GM19438 (cell line): ENCODE results near the gene CIB2.

ENCODE experiments used
- ATAC-seq: cut with Tn5 transposase; IDR thresholded peaks from one replicate; pipeline ENCODE4 v1.9.1; 2021; ENCODE audit warnings: low read depth; ENCODE audit not compliant: unreplicated experiment

CIB2 gene

DNA sequence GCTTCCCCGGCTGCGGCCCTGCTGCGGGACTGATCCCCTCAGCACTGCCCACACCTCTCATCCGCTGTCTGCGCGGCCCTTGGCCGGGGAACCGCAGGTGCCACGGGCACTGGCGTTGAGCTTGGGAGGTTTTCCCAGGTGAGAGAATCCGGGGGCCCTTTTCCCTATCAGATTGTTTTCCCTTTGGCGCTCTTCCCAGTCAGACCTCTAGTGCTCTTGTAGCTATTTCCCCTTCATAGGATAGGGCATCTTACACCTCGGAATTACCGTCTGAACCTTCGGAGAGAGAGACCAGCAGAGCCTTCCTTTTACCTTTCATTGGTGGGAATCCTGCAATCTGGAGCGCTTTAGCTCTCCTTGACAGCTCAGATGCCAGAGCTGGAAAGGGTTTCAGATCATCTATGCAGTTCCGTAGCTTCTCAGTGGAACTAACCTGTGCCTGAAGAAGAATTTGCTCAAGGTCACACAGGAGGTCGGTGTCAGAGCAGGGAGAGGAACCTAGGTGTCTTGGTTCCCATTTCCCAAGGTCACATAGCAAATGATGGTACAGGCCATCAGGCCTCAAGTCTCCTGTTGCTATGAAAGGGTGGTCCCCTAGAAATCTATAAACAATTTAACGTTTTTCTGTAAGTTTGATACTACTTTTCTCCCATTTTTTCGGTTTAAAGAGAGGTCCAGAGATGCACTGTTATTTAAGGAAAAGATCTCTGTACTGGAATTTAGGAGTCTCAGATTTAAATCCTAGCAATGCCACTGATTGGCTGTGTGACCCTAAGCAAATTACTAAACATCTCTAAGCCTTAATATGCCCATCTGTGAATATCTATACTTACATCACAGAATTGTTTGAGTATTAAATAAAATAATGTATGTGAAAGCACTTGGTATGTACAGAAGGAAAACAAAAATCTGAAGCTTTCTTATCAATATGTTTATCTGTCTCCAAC is 18.8 kb upstream of the CIB2 start:
- ATAC-seq, result peak; percentile 50

DNA sequence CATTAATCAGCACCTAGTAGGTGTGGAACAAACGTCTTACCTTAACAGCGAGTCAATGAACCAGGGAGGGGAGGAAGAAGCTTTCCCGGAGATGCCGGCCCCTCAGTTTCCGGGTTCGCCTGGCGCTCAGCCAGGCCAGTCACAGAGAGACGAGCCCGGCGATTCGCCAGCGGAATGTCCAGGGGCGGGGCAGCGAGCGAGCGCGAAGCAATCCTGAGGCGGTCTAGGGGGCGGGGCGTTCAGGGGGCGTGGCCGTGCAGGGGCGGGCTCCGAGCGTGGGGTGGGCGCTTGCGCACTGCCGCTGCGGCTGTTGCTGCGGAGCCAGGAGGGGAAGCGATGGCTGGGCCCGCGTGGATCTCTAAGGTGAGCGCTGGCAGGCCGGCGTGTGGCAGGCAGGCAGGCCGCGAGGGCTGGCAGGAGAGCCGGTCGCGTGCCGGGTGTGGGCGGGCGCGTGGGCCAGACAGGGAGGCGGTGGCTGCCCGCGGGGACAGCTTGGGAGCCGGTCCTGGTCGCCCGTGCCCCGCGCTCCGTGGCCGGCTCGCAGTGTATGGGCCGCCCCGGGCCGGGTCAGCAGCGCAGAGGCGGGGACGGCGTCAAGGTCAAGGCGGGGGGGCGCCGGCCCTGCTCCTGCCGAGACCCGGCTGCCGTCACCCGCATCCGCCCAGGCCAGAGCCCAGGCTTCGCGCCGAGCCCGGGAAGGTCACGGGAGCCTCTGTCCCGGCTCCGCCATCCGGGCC is 18.0 kb upstream of the CIB2 start, which contains the start of gene IDH3A:
TSS of gene IDH3A (plus strand) at position 295 of the 737 bp plus-strand sequence. CDS start at position 337, 42 bp downstream.
- ATAC-seq, result peak; percentile 72

GRCh38 chr15:78148392-78149067 is 17.3 kb upstream of the CIB2 start:
- ATAC-seq, result no peak

DNA sequence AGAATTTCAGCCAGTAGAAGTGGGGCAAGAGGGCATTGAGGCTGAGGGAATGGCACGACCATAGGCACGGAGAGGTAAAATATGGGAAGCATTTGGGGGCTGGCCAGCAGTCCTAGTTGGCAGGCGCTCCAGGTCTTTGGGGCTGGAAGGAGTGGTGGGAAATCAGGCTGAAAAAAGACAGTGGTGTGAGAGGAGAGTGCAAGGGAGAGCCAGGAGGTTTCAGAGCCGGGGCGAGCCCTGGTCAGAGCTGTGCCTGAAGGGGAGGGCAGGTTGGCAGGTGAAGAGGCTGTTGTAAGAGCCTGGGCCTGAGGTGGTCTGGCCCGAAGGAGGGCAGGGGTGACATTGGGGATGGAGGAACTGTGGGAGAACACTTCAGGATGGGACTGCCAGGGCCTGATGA is 16.3 kb upstream of the CIB2 start:
- ATAC-seq, result no peak

GRCh38 chr15:78146425-78147154 is 15.3 kb upstream of the CIB2 start:
- ATAC-seq, result no peak

DNA sequence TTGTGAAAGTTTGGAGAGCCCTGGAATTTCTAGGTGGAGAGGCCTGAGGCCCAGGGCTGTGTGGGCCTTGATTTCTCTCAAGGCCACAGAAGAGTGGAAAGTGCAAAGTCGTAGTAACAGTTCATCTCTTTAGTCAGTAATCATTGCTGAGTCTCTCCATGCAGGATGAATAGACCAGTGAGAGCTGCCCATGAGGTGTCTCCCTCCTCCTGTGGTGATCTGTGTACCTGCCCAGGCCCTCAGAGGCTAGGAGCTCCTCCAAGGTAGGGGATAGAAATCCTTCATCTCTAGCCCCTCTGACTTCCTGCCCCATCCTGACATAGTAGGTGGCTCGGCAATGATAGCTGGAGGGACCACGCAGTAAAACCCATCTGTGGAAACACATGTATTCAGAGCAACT is 11.1 kb upstream of the CIB2 start:
- no peak for ATAC-seq

GRCh38 chr15:78140292-78140691 is 9.0 kb upstream of the CIB2 start:
- ATAC-seq, result no peak

DNA sequence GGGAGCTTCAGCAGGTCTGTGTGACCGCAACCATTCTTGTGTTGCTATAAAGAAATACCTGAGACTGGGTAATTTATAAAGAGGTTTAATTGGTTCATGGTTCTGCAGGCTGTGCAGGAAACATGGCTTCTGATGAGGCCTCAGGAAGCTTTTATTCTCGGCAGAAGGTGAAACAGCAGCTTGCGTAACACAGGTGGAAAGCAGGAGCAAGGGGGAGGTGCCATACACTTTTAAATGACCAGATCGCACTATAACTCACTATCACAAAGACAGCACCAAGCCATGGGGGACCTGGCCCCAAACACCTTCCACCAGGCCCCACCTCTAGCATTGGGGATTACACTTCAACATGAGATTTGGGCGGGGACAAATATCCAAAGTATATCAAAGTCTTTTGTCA is 8.3 kb upstream of the CIB2 start:
- ATAC-seq, result no peak

DNA sequence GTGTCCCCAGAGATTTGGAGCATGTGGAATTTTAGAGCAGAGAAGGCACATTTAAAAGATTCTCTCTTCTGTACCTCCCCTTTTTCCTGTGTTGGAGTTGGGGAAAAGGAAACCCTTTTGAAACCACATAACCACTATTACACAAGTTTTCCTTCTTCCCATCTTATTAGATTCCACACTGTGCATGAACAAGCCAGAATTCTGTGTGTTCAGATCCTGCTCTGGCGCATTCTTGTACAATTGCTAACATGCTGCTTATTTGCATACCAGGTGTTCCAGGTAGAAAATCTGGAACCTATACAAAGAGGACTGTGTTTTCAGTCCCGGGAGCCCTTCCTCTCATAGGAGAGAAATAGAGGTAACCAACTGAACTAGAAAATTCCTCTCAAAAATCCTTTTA is 2.6 kb upstream of the CIB2 start:
- ATAC-seq, result no peak

DNA sequence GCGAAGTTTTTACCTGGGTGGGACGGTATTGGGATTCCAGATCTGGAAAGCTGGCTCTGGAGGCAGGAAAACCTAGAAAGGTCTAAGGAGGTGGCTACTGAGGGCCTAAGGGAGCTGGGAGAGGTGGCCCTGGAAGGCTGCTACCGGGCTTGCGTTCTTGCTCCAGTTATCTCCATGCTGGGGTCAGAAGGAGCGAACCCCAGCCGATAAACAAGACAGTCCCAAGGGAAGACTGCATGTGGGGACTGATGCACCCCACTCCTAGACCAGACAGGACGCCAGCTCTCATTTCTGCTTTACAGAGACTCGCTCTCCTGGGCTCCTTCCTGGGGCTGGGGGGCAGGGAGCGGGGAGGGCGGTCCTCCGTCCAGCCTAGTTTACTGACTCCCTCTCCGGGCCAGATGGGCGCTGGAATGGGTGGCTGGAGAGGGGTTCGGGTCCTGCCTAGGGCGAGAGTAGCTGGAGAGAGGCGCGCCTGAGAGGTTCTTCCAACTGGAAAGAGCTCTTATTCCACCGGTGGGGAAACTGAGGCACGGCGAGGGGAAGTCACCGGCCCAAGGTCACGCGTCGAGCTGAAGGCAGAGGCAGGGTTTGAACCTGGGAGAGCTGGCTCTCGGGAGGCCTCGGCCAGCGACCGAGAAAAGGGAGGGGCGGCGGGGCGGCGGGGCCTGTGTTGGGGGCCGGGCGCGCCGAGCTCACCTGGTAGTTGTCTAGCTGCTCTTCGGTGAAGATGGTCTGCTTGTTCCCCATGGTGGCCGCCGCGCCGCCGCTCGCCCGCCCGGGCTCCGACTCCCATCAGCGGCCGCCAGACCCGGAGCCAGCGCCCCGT is 565 bp downstream of the CIB2 start:
- ATAC-seq, result peak; percentile 37

- ATAC-seq, result no peak
These were observed 1.4 kb downstream of the CIB2 start for GRCh38 chr15:78129751-78130287.

- no peak for ATAC-seq
These were observed 2.0 kb downstream of the CIB2 start for GRCh38 chr15:78129077-78129750.

DNA sequence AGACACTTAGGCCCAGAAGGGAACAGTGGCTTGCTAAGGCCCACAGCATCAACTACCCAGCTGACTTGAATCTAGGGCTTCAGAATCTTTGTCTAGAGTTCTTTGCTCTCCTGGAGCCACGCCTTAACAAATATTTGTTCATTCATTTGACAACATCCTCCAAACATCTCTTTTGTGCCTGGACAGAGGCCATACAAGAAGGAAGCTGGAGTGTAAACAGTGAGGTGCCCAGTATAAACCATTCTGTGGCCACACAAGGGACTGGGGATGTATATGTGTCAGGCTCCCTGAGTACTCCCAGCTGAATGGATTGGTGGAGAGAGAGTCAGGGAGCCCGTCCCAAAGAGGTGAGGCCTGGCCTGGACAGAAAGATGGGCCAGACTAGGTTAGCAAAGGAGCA is 3.4 kb downstream of the CIB2 start:
- no peak for ATAC-seq

DNA sequence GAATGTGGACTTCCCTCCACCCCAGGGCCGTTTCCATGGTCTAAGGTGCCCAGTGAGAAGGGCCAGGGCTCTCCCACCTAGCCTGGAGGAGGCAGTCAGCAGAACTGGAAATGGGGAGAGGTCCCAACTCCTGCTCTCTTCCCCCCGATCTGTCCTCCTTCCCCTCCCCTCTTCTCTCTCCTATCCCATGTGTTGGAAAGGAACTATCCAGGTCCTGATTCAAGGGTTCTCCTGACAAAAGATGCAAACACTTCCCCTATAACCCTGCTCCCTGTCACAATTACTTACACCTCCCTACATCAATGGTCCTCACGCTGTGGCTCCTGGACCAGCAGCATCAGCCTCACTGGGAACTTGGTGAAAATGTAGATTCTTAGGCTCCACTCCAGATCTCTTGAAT is 6.0 kb downstream of the CIB2 start:
- ATAC-seq, result no peak

DNA sequence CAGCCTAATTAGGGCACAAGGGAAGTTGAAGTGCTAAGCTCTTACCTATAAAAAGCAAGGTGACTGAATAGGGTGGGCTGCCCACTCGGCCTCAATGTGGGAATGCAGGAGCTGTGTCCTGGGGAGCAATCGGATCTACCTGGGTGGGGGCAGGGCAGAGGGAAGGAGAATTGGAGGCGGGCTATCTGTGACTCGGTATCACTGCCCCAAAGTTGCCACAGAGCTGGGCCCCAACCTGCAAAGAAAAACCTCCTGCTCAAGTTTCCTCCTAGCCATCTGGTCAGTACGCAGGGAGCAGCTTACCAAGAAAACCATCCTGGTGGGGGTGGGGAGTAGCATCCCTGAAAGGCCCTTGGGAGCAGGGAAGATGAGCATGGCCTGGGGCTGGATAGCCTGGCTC is 10.7 kb downstream of the CIB2 start:
- ATAC-seq, result no peak

- no peak for ATAC-seq
These were observed 18.7 kb downstream of the CIB2 start for GRCh38 chr15:78112551-78112950.

GRCh38 chr15:78111788-78112187 is 19.5 kb downstream of the CIB2 start:
- ATAC-seq, result no peak

DNA sequence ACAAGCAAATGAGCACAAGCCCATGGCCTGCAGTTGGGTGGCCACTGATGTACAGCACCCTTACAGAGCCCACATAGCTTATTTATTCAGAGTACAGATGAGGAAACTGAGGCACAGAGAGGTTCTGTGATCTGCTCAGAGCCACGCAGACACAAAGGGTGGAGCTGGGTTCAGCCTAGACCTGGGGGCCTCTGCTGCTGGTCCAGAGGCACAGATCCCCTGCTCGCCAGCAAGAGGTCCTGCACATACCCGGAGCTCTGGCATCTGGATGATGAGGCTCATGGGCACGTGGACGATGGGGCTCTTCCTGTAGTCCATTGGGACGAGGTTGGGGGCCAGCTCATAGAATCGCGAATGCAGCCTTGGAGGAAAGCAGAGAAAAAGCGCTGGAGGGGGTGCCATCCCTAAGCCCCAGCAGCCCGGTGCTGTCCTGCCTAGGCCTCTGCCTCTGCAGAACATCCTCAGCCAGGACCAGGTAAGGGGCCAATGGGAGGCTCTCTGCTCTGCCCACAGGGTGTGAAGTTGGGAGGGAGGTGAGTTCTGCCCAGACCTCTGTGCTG is 20.2 kb downstream of the CIB2 start:
- ATAC-seq, result no peak
